Neuronal stem cell (in vitro differentiated cells): ENCODE measurements around the gene SETX.

Experiments used
- DNase-seq: peaks from one replicate; pipeline ENCODE4 v3.0.0-alpha.2; 2013; ENCODE audit warnings: low spot score
- H2AFZ ChIP-seq: one replicate; pipeline ENCODE4 v1.6.1; 2013; ENCODE audit warnings: mild to moderate bottlenecking, low read length, inconsistent platforms
- H2AK5ac ChIP-seq: 2 replicates; pipeline ENCODE4 v1.6.1; 2013; ENCODE audit warnings: low read depth, mild to moderate bottlenecking, inconsistent platforms, low read length, moderate library complexity, mixed read lengths
- H2BK120ac ChIP-seq: 2 replicates; pipeline ENCODE4 v1.6.1; 2013; ENCODE audit warnings: low read depth, mild to moderate bottlenecking, inconsistent platforms, low read length, moderate library complexity, mixed read lengths
- H2BK12ac ChIP-seq: one replicate; pipeline ENCODE4 v1.6.1; 2013; ENCODE audit warnings: low read length, inconsistent platforms
- H2BK15ac ChIP-seq: 2 replicates; pipeline ENCODE4 v1.6.1; 2013; ENCODE audit warnings: mild to moderate bottlenecking, low read length, inconsistent platforms, mixed read lengths
- H2BK5ac ChIP-seq: one replicate; pipeline ENCODE4 v1.6.1; 2013; ENCODE audit warnings: inconsistent platforms, mild to moderate bottlenecking, low read length, moderate library complexity
- H3K14ac ChIP-seq: one replicate; pipeline ENCODE4 v1.6.1; 2013; ENCODE audit warnings: low read length, inconsistent platforms
- H3K18ac ChIP-seq: 2 replicates; pipeline ENCODE4 v1.6.1; 2013; ENCODE audit warnings: low read length, inconsistent platforms
- H3K23ac ChIP-seq: 2 replicates; pipeline ENCODE4 v1.6.1; 2013; ENCODE audit warnings: low read depth, mild to moderate bottlenecking, mixed read lengths, low read length, inconsistent platforms; ENCODE audit not compliant: poor library complexity
- H3K27ac ChIP-seq: replicated peaks from 3 replicates; pipeline ENCODE4 v1.5.1; 2013; ENCODE audit warnings: low read length, inconsistent platforms
- H3K27me3 ChIP-seq, 3 experiments: 2 replicates each; pipeline ENCODE4 v1.6.1; 2013; ENCODE audit warnings: low read length in 3 of 3, mild to moderate bottlenecking in 2 of 3, inconsistent platforms in 1 of 3, low read depth in 1 of 3, mixed read lengths in 1 of 3, moderate library complexity in 1 of 3; ENCODE audit not compliant: control insufficient read depth in 3 of 3, insufficient read depth in 3 of 3
- H3K36me3 ChIP-seq, 2 donors: replicated peaks in 1 of 2; 2 replicates each; pipeline ENCODE4 v1.6.1; 2013; ENCODE audit warnings: low read length in 2 of 2; ENCODE audit not compliant: control insufficient read depth in 2 of 2, insufficient read depth in 2 of 2
- H3K4ac ChIP-seq: 2 replicates; pipeline ENCODE4 v1.6.1; 2013; ENCODE audit warnings: inconsistent platforms, mild to moderate bottlenecking, low read length, moderate library complexity
- H3K4me1 ChIP-seq, 2 donors: 1 replicate in 1 of 2; 2 replicates in 1 of 2; pipeline ENCODE4 v1.6.1; 2013; ENCODE audit warnings: low read length in 2 of 2, low read depth in 1 of 2; ENCODE audit not compliant: control insufficient read depth in 2 of 2, insufficient read depth in 1 of 2
- H3K4me2 ChIP-seq: one replicate; pipeline ENCODE4 v1.6.1; 2013; ENCODE audit warnings: mild to moderate bottlenecking, low read length, inconsistent platforms; ENCODE audit not compliant: insufficient read depth, poor library complexity, severe bottlenecking
- H3K4me3 ChIP-seq, 2 donors: 2 replicates each; pipeline ENCODE4 v1.5.1; 2013; ENCODE audit warnings: low read length in 2 of 2, mild to moderate bottlenecking in 2 of 2, inconsistent platforms in 1 of 2, moderate library complexity in 1 of 2
- H3K79me1 ChIP-seq: one replicate; pipeline ENCODE4 v1.6.1; 2013; ENCODE audit warnings: low read depth, mild to moderate bottlenecking, inconsistent platforms, low read length, moderate library complexity
- H3K9ac ChIP-seq: one replicate; pipeline ENCODE4 v1.6.1; 2013; ENCODE audit warnings: mild to moderate bottlenecking, low read depth, low read length, inconsistent platforms; ENCODE audit not compliant: poor library complexity
- H3K9me3 ChIP-seq, 2 donors: replicated peaks in 1 of 2; 2 replicates each; pipeline versions ENCODE3 to v1.6.1; 2013; ENCODE audit warnings: low read length in 2 of 2, mild to moderate bottlenecking in 2 of 2, inconsistent platforms in 1 of 2, low read depth in 1 of 2, mixed read lengths in 1 of 2, moderate library complexity in 1 of 2; ENCODE audit not compliant: control insufficient read depth in 2 of 2, insufficient read depth in 1 of 2
- H4K8ac ChIP-seq: one replicate; pipeline ENCODE4 v1.6.1; 2013; ENCODE audit warnings: low read depth, mild to moderate bottlenecking, inconsistent platforms, low read length, moderate library complexity
- H4K91ac ChIP-seq: one replicate; pipeline ENCODE4 v1.6.1; 2013; ENCODE audit warnings: low read length, low read depth, mild to moderate bottlenecking, inconsistent platforms; ENCODE audit not compliant: poor library complexity
- WGBS, 2 donors: extraction: QIAGEN DNeasy Blood & Tissue Kit; methylation state at CpG; one replicate each; pipeline ENCODE4 v1.1.7; 2013; ENCODE audit warnings: missing lambda C conversion rate in 2 of 2, mixed read lengths in 1 of 2; ENCODE audit not compliant: insufficient read length in 2 of 2, insufficient replicate concordance in 1 of 2; ENCODE audit errors: extremely low coverage in 2 of 2; 5-methylcytosine and 5-hydroxymethylcytosine counted together

Gene SETX

GRCh38 chr9:132239999-132240840 is 114.6 kb downstream of the SETX start:
- no CpG with 5 or more reads among the region's 21 CpGs for WGBS, 2 donors
- Histone ChIP-seq H3K27me3 (peaks cover 0 to 87% (median 27%) of the 10 kb centered on the region in 3 experiments), H3K79me1 (peaks cover 1% of the 10 kb centered on the region), H2BK15ac (peak overlapping the region; percentile 83), H2BK120ac (no peak overlapping the region), H2BK12ac (peak overlapping the region; percentile 95), H4K8ac (peak overlapping the region; percentile 97), H3K9me3 (no peaks in the 10 kb centered on the region), H2BK5ac (peak overlapping the region; percentile 16), H3K4me2 (peak overlapping the region; percentile 94), H2AK5ac (peak overlapping the region; percentile 88), H3K36me3 (no peaks in the 10 kb centered on the region), H3K9ac (peak overlapping the region; percentile 82), H3K4me3 (peak overlapping the region; percentile 47 to 82), H3K18ac (peak overlapping the region; percentile 97), H3K4ac (no peak overlapping the region), H2AFZ (peak overlapping the region; percentile 78), H3K27ac (no peak overlapping the region), H4K91ac (no peak overlapping the region), H3K23ac (peak overlapping the region; percentile 52), H3K14ac (peak overlapping the region; percentile 31), H3K4me1 (peaks cover 9% of the 10 kb centered on the region in 2 donors)
- no peak for DNase-seq

GRCh38 chr9:132239518-132239917 is 115.3 kb downstream of the SETX start:
- Histone ChIP-seq H3K4me3 (no peak overlapping the region), H2BK15ac (peak overlapping the region; percentile 3), H3K14ac (no peak overlapping the region), H3K79me1 (peaks cover 1% of the 10 kb centered on the region), H2BK120ac (no peak overlapping the region), H3K4me1 (peaks cover 8 to 9% of the 10 kb centered on the region in 2 donors), H3K23ac (no peak overlapping the region), H3K9ac (no peak overlapping the region), H2AK5ac (no peak overlapping the region), H2BK12ac (no peak overlapping the region), H2BK5ac (no peak overlapping the region), H3K18ac (no peak overlapping the region), H2AFZ (no peak overlapping the region), H3K27ac (no peak overlapping the region), H3K4ac (no peak overlapping the region), H3K36me3 (no peaks in the 10 kb centered on the region), H4K8ac (no peak overlapping the region), H3K27me3 (peaks cover 0 to 87% (median 27%) of the 10 kb centered on the region in 3 experiments), H4K91ac (no peak overlapping the region), H3K4me2 (no peak overlapping the region), H3K9me3 (no peaks in the 10 kb centered on the region)
- no CpG with 5 or more reads among the region's 3 CpGs for WGBS, 2 donors
- no peak for DNase-seq

GRCh38 chr9:132238992-132239391 is 115.8 kb downstream of the SETX start:
- no peak overlapping the region for H2AK5ac ChIP-seq
- H3K27me3 ChIP-seq: peaks cover 0 to 87% (median 27%) of the 10 kb centered on the region in 3 experiments
- no peaks in the 10 kb centered on the region for H3K9me3 ChIP-seq
- H3K79me1 ChIP-seq: peaks cover 1% of the 10 kb centered on the region
- no peak overlapping the region for H3K4me2 ChIP-seq
- no peak overlapping the region for H2BK5ac ChIP-seq
- H4K8ac ChIP-seq: no peak overlapping the region
- H2BK12ac ChIP-seq: peak overlapping the region; percentile 58
- peak overlapping the region; percentile 3 for H2BK15ac ChIP-seq
- peaks cover 9 to 10% of the 10 kb centered on the region in 2 donors for H3K4me1 ChIP-seq
- WGBS, 2 donors: no CpG with 5 or more reads among the region's 19 CpGs
- H3K27ac ChIP-seq: no peak overlapping the region
- H3K36me3 ChIP-seq: no peaks in the 10 kb centered on the region
- no peak overlapping the region for H2BK120ac ChIP-seq
- H4K91ac ChIP-seq: peak overlapping the region; percentile 85
- peak overlapping the region; percentile 80 for H3K23ac ChIP-seq
- no peak overlapping the region for H3K4me3 ChIP-seq
- no peak overlapping the region for H2AFZ ChIP-seq
- peak overlapping the region; percentile 70 for H3K9ac ChIP-seq
- DNase-seq: no peak
- peak overlapping the region; percentile 66 for H3K4ac ChIP-seq
- no peak overlapping the region for H3K14ac ChIP-seq
- peak overlapping the region; percentile 57 for H3K18ac ChIP-seq
